Transverse colon (tissue), 4 donors: Measurements from ENCODE around the gene SRM.

Experiments used
- CTCF ChIP-seq, 5 experiments: fragments of 200-600 bp in 3 of 5; fragments of 450-650 bp in 2 of 5; sonication (generic) in 3 of 5; IDR thresholded peaks; 1 replicate in 2 of 5; 2 replicates in 3 of 5; pipeline ENCODE4 v1.5.1; 2016 to 2017; ENCODE audit warnings: antibody characterized with exemption in 5 of 5, inconsistent platforms in 3 of 5, mild to moderate bottlenecking in 2 of 5, moderate library complexity in 1 of 5
- POLR2AphosphoS5 ChIP-seq, 3 donors: sonication (generic); formaldehyde crosslinking; IDR thresholded peaks; one replicate each; pipeline ENCODE4 v1.6.1; 2016; ENCODE audit warnings: antibody characterized with exemption in 3 of 3

- TF ChIP-seq POLR2AphosphoS5 (IDR thresholded peaks at IDR 0.05) (no peak), CTCF (IDR thresholded peaks at IDR 0.05) (no peak)
Observed at GRCh38 chr1:11064942-11065341, 5.1 kb upstream of the SRM start.
